DMS53 treated with DMSO at 0.1 percent for 48 hours (cell line): ENCODE results near the gene KCNIP1.

Experiments
- DNase-seq: peaks from one replicate; lab custom pipeline; 2025; ENCODE audit not compliant: unreplicated experiment; lab: John Stamatoyannopoulos, UW

KCNIP1 gene

DNA sequence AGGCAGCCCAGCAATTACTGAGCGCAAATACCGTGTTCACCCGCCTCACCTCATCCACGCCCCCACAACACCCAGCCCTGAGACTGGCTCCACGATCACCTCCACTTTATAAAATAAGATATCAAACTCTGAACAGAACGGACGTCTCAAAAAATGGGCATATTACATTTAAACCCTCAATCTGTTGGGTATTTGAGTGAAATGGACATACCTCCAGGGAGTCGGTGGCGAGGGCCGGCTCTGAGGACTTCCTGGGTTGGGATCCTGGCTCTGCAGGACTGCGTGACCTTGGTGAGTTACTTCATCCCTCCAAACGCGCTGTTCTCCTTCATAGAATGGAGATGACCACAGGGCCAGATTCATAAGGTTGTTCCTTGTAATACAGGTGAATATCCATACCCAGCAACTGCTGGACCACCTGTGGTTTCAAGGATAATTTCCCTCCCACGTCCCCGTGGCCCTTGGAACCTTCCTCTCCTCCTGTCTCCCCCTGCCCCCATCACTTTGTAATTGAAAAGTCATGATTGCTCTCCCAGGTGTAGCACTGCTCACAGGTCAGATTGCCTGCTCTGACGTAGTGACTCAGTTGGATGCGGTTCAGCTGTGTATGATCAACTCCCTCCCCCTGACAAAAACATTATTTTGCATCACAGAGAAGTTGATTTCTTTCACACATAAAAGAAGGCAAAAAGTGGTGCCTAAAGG is 135.6 kb downstream of the KCNIP1 start:
- DNase-seq, result no peak

DNA sequence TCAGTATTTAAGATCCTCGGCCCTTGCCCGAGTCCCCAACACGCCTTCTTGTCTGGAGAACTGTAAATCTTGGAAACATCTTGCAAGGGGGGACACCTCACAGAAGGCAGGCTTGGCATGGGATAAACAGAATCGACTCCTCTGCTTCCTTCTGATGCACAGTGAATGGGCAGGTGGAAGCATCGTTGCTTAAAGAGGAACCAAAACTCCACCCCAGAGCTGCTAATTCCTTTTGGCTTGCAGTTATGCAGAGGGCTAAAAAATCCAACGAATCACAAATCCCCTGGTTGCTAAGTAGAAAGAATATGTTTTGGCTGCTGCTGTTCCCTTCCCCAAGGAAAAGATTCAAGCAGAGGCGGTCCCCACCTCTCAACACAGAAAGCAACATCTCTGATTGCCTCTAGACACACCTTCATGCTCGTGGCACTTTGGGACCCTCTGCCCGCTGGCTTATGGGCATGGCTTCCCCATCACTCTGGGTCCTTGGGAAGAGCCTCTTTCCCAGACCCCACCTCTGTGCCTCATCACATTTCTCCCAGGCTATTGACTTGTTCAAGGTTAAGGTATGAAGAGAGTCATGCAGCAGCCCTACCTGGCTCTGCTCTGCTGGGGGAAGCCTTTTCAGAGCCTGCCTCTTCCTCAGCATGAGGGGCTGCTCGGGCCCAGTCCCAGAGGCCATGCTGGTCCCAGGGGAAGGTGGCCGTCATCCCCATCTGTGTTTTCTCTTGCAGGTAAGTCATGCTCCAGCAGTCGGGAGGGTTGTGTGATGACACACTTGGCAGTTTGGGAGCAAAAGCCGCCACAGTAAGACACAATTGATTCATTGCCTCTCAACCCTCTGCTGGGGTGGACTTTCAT is 137.1 kb downstream of the KCNIP1 start:
- DNase-seq, result no peak

DNA sequence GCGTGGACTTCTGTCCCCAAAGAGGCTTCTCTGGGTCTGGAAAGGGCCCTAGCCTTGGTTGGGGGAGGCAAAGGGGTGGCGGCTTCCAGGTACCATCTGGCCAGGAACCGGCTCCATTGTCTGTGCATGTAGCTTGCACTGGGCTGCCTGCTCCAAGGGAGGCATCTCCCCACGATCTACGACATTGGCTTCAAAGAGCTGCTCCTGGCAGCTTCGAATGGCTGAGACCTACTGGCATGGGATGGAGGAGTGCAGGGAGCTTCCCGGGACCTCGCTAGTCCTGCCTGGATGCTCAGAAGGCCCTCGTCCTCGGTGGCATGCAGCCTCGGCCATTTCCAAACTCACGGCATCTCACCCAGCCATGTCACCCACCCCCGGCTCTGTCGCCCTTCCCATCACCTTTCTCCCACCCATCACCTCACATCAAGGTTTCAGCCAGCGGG is 137.8 kb downstream of the KCNIP1 start:
- DNase-seq, result no peak

DNA sequence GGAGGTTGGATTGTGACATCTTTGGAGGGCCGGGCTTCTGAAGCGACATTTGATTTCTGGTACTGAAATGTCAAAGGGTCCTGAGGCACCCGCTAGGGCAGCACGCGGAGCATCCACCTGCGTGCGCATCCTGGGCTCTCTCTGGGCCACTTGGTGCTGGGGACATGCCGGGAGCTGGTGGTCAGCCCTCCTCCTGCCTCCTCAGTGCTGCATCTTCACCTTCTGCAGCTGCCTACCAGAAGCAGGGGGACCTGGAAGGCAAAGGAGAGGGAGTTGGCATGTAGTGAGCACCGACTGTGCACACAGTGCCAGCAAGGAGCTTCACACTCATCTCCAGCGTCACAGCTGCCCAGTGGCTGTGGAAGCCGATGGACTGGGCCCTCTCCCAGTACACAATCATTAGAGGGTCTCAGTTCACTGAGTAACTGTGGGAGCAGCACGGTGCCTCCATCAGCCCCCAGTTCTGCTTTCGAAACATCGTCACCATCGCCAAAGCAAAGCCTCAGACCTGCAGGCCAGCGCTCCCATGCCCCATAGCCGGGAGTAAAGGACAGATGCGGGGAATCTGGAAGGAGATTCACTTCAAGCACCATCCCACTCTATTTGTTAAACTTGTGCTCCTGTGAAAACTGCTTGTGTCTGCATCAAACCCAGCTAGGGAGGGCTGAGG is 138.4 kb downstream of the KCNIP1 start:
- no peak for DNase-seq

DNA sequence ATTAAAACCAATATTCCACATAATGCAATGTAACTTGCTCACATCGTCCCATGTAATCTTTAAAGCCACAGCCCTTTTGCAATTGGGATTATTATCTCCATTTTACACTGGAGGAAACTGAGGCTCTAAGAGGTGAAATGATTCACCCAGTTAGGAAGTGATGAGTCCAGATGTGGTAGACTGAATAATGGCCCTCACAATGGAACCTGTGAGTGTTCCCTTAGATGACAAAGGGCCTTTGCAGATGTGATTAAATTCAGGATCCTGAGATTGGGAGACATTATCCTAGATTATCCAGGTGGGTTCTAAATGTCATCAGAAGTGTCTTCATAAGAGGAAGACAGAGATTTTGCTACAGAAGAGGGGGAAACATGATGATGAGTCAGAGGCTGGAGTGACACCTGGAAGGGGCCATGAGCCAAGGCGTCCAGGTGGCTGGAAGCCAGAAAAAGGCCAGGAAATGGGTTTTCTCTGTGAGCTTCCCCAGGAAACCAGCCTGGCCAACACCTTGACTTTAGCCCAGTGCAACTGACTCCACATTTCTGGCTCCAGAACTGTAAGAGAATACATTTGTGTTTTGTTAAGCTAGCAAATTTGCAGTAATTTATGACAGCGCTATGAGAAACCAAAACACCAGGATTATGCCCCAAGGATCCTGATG is 139.1 kb downstream of the KCNIP1 start:
- no peak for DNase-seq

DNA sequence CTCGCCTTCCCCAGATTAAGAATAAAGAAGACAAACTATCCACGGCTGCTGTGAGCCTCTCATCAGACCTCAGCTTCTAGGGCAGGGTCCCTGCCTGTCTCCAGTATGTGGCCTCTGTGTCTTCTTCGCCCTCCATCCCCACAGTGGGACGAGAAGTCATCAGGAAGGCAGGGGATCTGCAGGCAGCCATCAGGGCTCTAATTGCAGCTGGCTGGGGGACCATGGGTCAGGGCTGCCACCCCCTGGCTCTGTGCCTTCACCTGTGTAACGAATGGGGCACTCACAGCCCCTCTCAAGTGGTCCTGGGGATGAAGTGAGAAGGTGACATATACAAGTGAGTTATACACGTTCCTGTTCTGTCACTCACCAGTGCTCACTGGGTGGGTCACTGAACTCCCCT is 139.8 kb downstream of the KCNIP1 start:
- DNase-seq, result no peak

DNA sequence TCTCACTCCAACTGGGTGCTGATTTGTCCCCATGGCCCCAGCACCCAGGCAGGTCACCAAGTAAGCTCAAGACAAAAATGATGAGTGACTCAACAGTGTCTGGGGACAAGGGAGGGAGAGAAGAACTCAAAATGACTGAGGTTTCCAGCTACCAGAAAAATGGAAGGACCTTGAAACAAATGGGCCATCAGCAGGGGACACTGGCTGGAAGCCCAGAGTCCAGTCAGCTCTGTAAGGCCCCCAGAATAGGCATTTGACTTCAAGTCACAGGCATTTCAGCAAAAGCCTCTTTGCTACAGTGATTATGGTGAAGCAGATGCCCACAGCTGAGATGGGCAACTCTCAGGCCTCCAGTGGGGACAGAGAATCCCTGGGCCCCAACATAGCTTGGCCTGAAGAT is 140.7 kb downstream of the KCNIP1 start:
- no peak for DNase-seq

DNA sequence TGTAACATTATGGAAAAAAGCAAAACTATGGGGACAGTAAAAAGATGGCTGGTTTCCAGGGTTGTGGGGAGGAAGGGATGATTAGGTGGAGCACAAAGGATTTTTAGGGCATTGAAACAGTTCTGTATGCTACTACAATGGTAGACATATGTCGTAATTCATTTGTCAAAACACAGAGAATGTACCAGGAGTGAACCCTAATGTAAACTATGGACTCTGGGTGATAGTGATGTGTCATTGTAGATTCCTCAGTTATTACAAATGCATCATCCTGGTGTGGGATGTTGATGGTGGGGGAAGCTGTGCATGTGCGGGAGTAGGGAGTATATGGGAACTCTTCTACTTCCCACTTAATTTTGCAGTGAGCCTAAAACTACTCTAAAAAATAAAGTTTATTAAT is 144.7 kb downstream of the KCNIP1 start:
- no peak for DNase-seq

DNA sequence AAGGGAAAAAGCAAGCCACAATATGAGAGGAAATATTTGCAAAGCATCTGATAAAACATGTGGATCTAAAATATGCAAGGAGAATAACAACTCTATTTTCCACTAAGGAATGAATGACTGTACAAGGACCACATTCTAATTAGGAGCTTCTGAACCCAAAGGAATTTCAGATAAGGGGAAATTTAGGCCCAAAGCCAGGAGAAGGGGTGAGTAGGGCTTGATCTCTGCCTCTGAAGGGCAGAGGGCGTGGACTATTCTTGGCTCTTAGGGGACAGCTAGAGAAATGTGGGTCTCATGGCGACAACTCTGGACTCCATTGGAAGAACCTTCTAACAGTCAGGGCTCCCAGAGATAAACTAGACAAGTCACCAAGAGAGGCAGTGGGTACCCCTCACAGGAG is 147.0 kb downstream of the KCNIP1 start:
- no peak for DNase-seq

DNA sequence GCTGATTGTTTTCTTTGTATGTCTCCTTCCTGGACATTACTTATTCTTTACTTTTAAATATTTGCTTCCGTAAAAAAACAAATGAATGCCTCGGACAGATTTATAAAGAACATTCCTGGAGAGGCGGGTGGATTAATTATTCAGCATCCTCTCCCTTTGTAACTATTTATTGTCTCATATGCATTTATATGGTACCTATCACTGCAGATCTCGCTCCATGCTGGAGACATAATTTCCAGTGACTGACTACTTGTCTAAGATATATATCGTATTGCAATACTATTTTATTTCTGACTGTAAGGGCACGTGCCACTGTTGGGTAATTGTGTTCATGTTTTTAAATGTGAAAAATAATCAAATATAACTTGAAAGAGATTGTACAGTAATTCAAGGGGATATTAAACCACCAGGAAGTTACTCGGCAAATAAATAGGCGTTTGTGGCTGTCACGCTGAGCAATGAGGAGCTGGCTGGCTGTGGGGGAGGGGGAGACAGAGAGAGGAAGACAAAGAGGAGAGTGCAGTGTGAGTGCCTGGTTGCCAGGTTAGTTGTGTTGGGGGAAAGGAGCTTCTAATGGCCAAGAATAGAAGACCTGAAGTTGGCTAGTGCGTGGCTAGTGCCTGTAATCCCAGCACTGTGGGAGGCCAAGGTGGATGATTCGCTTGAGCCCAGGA is 147.9 kb downstream of the KCNIP1 start:
- DNase-seq, result no peak

DNA sequence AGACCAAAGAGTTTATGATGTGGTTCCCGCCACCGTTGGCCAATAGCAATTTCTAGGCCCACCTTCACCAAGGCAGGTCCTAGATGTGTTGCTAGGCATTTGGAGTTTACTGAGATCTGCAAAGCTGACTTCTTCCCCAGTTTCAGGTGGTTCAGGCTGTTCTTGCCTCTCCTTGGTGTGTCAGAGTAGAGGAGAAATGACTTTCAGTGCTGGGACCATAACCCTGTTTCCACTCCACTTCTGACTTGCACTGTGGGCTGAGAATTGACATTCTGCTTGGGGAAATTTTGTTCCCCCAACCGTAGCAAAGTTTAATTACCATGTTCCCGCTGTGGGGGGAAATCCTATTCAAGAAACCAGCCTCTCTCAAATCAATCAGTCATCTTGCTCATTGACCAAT is 151.7 kb downstream of the KCNIP1 start:
- DNase-seq, result no peak

DNA sequence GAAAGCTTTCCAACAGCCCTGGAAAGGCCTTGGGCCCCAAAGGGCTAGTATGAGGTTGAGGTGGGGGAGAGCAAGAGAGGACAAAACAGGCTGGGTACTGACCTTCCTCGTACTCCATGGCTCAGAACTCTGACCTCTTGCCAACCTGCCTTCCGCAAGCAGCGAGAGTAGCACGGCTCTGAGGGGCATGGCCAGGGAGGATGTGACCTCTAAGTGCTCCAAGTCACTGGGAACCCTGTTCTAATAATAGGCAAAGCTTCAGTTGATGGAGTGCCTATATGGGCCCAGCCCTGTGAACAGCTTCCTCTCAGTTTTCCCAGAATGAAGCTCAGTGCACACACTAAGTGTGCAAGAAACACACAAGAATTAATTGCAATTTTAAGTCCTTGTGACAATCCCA is 152.1 kb downstream of the KCNIP1 start:
- DNase-seq, result no peak

DNA sequence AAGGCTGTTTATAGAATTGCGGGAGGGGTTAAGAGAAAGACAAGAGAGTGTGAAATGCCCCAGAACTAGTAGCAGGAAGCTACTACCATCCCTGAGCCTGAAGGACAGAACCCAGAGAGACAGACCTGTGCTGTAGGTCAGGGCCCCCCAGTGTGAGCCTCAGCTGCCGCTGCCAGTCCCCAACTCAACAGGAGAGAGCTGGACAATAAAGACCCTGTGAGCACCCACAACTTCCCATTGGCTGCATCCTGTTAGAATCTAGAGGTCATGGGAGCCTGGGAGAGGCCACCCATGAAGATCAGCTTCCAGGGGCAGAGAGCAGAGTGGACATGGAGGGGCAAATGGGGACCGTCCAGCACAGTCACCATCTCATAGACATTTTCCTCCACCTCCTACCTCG is 152.5 kb downstream of the KCNIP1 start:
- no peak for DNase-seq

DNA sequence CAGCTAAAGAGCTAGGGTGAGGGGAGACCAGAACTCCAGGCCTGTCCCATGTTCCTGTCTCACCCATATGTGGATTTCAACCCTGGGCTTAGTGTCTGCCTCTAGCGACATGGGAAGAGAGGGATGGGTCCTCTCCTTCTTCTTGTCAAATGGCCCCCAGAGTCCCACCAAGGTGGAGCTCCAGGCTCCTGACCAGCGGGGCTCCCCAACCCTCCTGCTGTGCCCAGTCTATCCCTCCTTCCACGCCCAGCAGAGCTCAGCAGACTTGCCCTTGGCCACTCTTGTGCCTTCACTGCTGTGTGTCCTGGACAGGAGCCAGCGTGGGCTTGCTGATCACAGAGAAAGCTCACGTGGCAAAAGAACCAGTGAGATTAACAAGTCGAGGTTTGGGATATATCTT is 156.7 kb downstream of the KCNIP1 start:
- DNase-seq, result no peak

DNA sequence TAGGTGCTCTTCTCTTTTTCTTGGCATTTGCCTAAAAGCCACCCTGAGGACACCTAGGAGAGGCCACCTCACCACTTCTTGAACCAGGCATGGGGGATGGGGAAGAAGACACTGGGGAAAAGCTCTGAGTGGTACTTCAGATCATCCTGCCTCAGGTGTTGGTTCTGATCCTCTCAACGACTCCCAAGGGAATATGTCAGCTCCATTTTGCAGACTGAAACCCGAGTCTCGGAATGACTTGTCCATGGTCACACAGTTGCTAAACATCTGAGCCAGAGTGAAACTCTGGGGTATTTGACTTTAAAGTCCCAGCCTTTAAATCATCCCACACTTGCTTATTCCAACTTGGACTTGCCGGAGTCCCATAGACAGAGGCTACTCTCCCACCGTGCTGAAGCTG is 159.1 kb downstream of the KCNIP1 start:
- no peak for DNase-seq

DNA sequence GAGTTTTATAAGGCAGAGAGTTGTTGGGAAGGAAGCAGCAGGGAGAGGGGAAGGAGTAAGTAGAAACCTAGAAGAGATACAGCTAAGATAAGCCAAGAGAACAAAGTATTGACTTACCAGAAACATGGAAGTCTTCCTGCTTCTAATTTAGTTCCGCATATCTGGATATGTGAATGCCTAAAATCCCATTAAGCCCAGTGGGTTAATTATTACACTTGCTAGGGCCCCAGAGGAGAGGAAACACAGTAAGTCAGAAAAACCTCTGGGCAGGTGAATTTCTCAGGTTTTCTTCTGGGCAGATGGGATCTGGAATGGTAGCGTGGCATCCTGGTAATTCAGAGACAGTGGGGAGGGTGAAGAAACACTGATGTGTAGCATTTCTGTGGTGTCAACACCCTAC is 175.0 kb downstream of the KCNIP1 start:
- DNase-seq, result no peak

DNA sequence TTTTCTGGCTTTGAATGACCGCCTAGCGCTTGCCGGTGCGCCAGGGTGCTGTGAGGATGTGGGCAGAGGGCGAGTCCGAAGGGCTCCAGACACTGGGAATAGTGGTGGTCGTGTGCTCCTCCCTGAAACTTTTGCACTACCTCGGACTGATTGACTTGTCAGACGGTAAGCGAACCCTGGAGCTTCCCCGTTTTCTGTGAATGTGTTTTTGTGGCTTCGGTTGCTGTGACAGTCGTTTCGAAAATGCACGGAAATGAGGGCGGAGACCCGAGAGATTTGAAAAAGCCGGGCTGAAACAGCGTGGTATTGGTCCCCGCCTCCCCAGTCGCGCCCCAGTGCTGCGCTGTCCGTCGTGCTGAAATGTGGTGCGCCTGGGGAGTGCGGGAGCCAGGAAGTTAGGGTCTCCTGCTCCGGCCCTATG is 177.2 kb downstream of the KCNIP1 start:
- no peak for DNase-seq

DNA sequence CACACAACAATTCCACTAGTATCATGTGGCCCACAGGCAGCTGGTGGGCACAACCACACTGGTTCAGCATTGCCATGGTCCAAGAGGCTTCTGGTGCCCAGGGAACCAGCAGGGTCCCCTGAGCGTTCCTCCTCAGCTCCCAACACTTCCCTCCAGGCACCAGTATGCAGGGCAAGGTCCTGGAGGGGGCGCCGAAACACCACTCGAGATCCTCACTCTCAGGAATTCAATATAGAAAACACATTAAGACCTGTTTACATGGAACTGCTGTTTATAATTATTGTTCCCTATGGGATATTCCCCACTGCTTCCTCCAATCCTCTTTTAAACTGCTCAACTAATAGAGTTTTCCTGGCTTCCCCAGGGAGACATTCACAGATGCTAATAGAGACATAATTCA is 187.8 kb downstream of the KCNIP1 start:
- no peak for DNase-seq

DNA sequence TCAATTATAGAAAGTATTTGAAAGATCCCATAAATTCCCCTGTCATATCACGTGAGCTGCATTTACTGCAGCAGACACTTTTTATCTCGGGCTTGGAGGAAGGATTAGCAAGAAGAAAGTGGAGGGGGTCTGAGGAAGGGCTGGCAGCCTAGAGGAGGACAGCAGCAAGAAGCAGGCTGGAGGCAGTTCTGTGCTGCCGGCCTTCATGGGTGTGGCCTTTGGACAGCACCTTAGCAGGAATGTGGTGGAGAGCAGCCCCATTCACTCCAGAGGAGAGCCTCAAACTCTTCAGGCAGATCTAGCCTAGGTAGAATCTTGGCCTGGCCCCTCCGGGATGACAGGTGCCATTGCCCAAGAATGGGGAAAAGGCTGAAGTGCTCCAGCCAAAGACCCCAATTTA is 189.9 kb downstream of the KCNIP1 start:
- DNase-seq, result no peak

DNA sequence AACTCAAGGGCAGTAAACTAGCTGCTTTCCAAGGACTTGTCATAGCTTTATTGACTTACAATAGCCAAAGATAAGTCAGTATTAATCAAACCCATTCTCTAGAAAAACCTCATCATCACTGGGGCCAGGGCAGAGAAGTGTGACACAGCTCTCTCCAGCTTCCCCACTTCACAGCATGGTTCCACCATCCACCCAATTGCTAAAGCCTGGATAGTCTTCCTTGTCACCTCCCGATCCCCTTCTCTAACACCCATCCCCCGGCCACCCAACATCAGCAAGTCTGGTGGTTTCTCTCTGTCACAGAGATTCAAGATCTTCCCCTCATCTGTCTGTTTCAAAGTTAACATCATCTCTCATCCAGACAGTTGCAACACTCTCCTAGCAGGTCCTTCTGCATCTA is 191.1 kb downstream of the KCNIP1 start:
- no peak for DNase-seq

DNA sequence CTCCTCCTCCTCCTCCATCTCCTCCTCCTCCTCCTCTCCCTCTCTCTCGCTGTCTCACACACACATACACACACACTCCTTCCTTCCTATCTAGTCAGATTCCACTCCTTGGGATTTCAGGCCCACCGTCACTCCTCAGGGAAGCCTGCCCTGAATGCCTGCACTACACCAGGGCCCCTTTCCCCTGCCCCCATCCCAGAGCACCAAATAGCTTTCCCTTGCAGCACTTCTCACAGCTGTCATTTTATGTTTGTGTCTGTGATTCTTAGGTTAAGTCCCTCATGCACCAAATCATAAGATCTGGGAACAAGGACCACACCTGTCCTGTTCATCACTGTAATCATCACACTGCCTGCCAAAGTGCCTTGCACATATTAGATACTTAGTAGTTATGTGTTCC is 193.2 kb downstream of the KCNIP1 start:
- DNase-seq, result no peak
